Measurements from ENCODE around the gene JAG2. TPM values are rescaled to one million over a fixed set of nuclear protein-coding genes. Genes with fewer than 3 reads are reported as not detected.

The JAG2 gene
- total and polyA plus RNA-seq, 11 donors = 19.1 to 62.4 (median 25.9) TPM

DNA sequence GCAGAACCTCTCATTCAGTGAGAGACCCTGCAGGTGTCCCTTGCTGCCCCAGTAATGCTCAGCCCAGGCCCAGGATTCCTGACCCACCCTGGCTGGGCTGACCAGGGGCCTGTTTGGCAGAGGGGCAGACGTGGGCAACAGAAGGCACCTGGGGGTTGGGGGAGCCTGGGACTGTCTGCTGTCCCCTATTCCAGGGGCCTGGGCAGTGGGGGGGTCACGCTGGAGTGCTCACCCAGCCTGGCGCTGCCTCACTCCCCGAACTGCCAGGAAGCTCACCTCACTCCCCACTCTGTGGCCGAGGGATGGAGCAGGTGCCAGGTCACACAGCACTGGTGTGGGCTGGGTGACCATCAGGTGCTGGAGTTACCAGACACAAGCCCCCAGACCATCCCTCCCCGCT, 35.1 kb upstream of the JAG2 start:
- TF ChIP-seq POLR2A (IDR thresholded peaks at IDR 0.05) = no peak
- TF ChIP-seq, protein P1, sequence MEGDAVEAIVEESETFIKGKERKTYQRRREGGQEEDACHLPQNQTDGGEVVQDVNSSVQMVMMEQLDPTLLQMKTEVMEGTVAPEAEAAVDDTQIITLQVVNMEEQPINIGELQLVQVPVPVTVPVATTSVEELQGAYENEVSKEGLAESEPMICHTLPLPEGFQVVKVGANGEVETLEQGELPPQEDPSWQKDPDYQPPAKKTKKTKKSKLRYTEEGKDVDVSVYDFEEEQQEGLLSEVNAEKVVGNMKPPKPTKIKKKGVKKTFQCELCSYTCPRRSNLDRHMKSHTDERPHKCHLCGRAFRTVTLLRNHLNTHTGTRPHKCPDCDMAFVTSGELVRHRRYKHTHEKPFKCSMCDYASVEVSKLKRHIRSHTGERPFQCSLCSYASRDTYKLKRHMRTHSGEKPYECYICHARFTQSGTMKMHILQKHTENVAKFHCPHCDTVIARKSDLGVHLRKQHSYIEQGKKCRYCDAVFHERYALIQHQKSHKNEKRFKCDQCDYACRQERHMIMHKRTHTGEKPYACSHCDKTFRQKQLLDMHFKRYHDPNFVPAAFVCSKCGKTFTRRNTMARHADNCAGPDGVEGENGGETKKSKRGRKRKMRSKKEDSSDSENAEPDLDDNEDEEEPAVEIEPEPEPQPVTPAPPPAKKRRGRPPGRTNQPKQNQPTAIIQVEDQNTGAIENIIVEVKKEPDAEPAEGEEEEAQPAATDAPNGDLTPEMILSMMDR (IDR thresholded peaks at IDR 0.05) = no peak
- Histone ChIP-seq H3K4me3 (no peak overlapping the region), H3K9me3 (no peaks in the 10 kb centered on the region), H3K27ac (peak overlapping the region in 3 of 12 donors; percentile 9 to 81 (median 75)), H3K27me3 (peaks cover 0 to 16% (median 0%) of the 10 kb centered on the region in 9 donors), H3K36me3 (no peaks in the 10 kb centered on the region), H3K4me1 (peaks cover 0 to 92% (median 54%) of the 10 kb centered on the region in 12 donors)
- DNase-seq = no peak
- intact Hi-C loops (cut with DNase I) = loop anchor here (1.0 to 10.0 kb wide), 17 partner anchors 44 to 324 kb away; partner anchors contain the start of genes TMEM121 (in 2 of the 10), AHNAK2 (in 1 of the 10) and BTBD6 (in 1 of the 10)
- 74 to 79% (median 76%) methylated on average over 2 to 6 of the region's 6 CpGs; no CpG with 5 or more reads in 1 of the 4 donors for WGBS, 4 donors
- ATAC-seq = no peak

DNA sequence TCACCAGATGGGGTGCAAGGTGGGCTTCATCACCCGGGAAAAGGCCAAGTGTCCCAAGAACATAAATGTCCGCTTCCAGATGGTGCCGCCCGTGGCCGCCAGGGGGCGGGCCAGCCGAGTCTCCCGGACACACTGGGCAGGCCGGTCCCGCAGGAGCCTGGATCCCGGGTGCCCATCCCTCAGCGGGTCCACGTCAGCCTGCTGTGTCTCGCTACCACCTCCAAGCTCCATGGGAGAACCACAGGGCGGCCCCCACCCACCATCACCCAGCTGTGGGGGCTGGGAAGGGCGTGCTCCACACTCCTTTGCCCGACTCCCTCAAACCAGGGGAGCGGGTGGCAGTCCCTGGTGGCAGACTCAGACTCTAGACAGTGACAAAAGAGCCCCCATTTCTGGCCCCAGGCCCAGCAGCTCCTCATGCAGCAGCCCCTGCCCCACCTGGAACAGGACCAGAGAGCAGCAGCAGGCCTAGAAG, 34.5 kb upstream of the JAG2 start:
- Histone ChIP-seq H3K36me3 (no peaks in the 10 kb centered on the region), H3K4me3 (no peak overlapping the region), H3K4me1 (peaks cover 0 to 98% (median 59%) of the 10 kb centered on the region in 12 donors), H3K9me3 (no peaks in the 10 kb centered on the region), H3K27me3 (peaks cover 0 to 21% (median 0%) of the 10 kb centered on the region in 9 donors), H3K27ac (peak overlapping the region in 8 of 12 donors; percentile 51 to 95 (median 72))
- DNase-seq (peak; percentile 73 to 88 (median 76)), ATAC-seq (peak; percentile 13 to 45 (median 30))
- intact Hi-C loops (cut with DNase I) = loop anchor here (1.0 to 10.0 kb wide), 16 partner anchors 44 to 324 kb away; partner anchors contain the start of genes TMEM121 (in 2 of the 10), AHNAK2 (in 1 of the 10) and BTBD6 (in 1 of the 10)
- 8 to 11% (median 10%) methylated on average over 4 to 18 of the region's 18 CpGs for WGBS, 4 donors
- no peak for TF ChIP-seq POLR2A (IDR thresholded peaks at IDR 0.05)
- TF ChIP-seq, protein P1 (IDR thresholded peaks at IDR 0.05) = peak; percentile 86 to 97 (median 93)

DNA sequence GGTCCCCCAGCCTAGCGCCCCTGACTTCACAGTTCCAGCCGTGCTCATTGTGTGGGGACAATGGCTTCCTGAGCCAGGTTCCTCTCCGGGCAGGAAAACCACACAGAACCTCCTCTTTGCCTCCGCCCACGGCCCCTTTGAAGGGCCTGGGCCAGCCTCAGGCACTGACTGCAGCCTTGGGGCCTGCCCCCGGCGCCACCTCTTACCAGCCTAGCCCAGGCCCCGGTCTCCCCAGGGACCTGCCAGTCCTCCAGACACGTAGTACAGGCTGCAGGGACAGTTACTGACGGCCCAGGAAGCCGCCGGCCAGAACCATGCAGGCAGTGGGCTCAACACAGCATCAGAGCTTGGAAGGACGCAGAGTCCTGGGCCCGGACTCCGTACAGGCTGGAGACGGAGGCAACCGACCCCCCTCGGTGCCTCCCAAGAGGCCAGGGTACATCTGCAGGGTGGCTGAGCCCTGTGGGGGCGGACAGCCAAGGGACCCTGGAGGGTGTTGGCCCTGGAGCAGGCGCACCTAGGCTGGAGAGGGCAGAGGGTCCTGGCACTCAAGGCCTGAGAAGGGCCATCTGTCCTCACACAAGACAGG, 33.4 kb upstream of the JAG2 start:
- TF ChIP-seq POLR2A (IDR thresholded peaks at IDR 0.05) = no peak
- TF ChIP-seq, protein P1 (IDR thresholded peaks at IDR 0.05) = no peak
- Histone ChIP-seq H3K4me3 (no peak overlapping the region), H3K4me1 (peaks cover 0 to 100% (median 66%) of the 10 kb centered on the region in 12 donors), H3K9me3 (no peaks in the 10 kb centered on the region), H3K36me3 (no peaks in the 10 kb centered on the region), H3K27ac (peak overlapping the region; percentile 35 to 95 (median 61)), H3K27me3 (peaks cover 0 to 29% (median 5%) of the 10 kb centered on the region in 9 donors)
- ATAC-seq = peak in 1 of 4 donors; percentile 3
- no peak for DNase-seq
- intact Hi-C loops (cut with DNase I) = loop anchor here (2.0 to 10.0 kb wide), 16 partner anchors 45 to 325 kb away; partner anchors contain the start of genes TMEM121 (in 2 of the 10), AHNAK2 (in 1 of the 10) and BTBD6 (in 1 of the 10)
- WGBS, 4 donors = 55 to 80% (median 57%) methylated on average over 1 to 20 of the region's 20 CpGs

All from heart left ventricle (tissue), 16 donors.